ENCODE data around the gene SOX1. TPM values are rescaled to one million over a fixed set of nuclear protein-coding genes. Genes with fewer than 3 reads are reported as not detected.

The SOX1 gene
- total and polyA plus RNA-seq, 2 donors (not counting 3 experiments of a cell fraction or from before 2014, with no cell fraction given), result not detected

- no TSS peak for BruUV-seq (replicated peaks)
- dilution Hi-C loops (cut with MboI; ENCODE audit: extremely low pct_ligation_motif_present, low sequenced_read_pairs) (no loop called here), intact Hi-C loops (cut with micrococcal nuclease) (no loop called here)
- TF ChIP-seq GATA2 (IDR thresholded peaks at IDR 0.05; ENCODE audit: insufficient read depth, insufficient read length, low read depth, low read length), result no peak
- TF ChIP-seq EZH2 (IDR thresholded peaks at IDR 0.05; ENCODE audit: borderline replicate concordance, low read depth, low read length, severe bottlenecking), result no peak
- Histone ChIP-seq H4K20me1 (replicated peaks; ENCODE audit: control insufficient read depth, extremely low read depth, insufficient read depth, low read length) (no peaks in the 10 kb centered on the region), H3K9me1 (replicated peaks; ENCODE audit: control insufficient read depth, extremely low read depth, insufficient read depth, low read length) (no peaks in the 10 kb centered on the region), H3K79me2 (ENCODE audit: control insufficient read depth, insufficient read depth, low read length) (no peaks in the 10 kb centered on the region), H3K4me1 (ENCODE audit: control insufficient read depth, extremely low read depth, insufficient read depth, low read length) (no peaks in the 10 kb centered on the region), H3K9me3 (replicated peaks; ENCODE audit: control insufficient read depth, insufficient read depth, low read length) (no peaks in the 10 kb centered on the region), H3K9ac (replicated peaks; ENCODE audit: extremely low read depth, insufficient read depth, low read length) (no peak overlapping the region), H3K4me3 (replicated peaks in 1 of 3; ENCODE audit: insufficient read depth in 1 of 3, low read depth in 1 of 3, low read length in 3 of 3) (no peak overlapping the region), H3K4me2 (ENCODE audit: insufficient read depth, low read length) (no peak overlapping the region), H3K36me3 (ENCODE audit: control insufficient read depth in 2 of 2, extremely low read depth in 1 of 2, insufficient read depth in 2 of 2, low read length in 2 of 2) (no peaks in the 10 kb centered on the region), H3K27ac (ENCODE audit: insufficient read depth, low read depth, low read length) (no peak overlapping the region), H3K27me3 (ENCODE audit: control insufficient read depth in 2 of 2, insufficient read depth in 2 of 2, low read length in 2 of 2) (no peaks in the 10 kb centered on the region), H2AFZ (ENCODE audit: low read depth, low read length) (no peak overlapping the region)
- ChIA-PET POLR2A (no interaction called here), CTCF (no interaction called here)
- FAIRE-seq (no peak), DNase-seq (ENCODE audit: low read depth, low spot score) (no peak)
Observed at GRCh38 chr13:112096959-112097358, 30.0 kb downstream of the SOX1 start.

GRCh38 chr13:112097770-112098169 is 30.8 kb downstream of the SOX1 start:
- no peak for DNase-seq (ENCODE audit: low read depth, low spot score)
- ChIA-PET CTCF (no interaction called here), POLR2A (no interaction called here)
- no peaks in the 10 kb centered on the region for H3K9me3 ChIP-seq (replicated peaks; ENCODE audit: control insufficient read depth, insufficient read depth, low read length)
- no peak for FAIRE-seq
- intact Hi-C loops (cut with micrococcal nuclease), result no loop called here
- no peak overlapping the region for H3K4me3 ChIP-seq (replicated peaks in 1 of 3; ENCODE audit: insufficient read depth in 1 of 3, low read depth in 1 of 3, low read length in 3 of 3)
- H4K20me1 ChIP-seq (replicated peaks; ENCODE audit: control insufficient read depth, extremely low read depth, insufficient read depth, low read length), result no peaks in the 10 kb centered on the region
- no peak overlapping the region for H2AFZ ChIP-seq (ENCODE audit: low read depth, low read length)
- TF ChIP-seq MYC (IDR thresholded peaks at IDR 0.05; ENCODE audit: low read depth, low read length) (no peak), GATA2 (IDR thresholded peaks at IDR 0.05; ENCODE audit: insufficient read depth, insufficient read length, low read depth, low read length) (no peak), JUN (IDR thresholded peaks at IDR 0.05; ENCODE audit: borderline replicate concordance, insufficient read depth, insufficient read length, low read depth) (no peak), CTCF (IDR thresholded peaks at IDR 0.05; ENCODE audit: extremely low read depth in 1 of 2, insufficient read depth in 1 of 2, low read depth in 1 of 2, low read length in 2 of 2) (no peak)
- no peak overlapping the region for H3K4me2 ChIP-seq (ENCODE audit: insufficient read depth, low read length)
- H3K79me2 ChIP-seq (ENCODE audit: control insufficient read depth, insufficient read depth, low read length), result no peaks in the 10 kb centered on the region
- H3K9me1 ChIP-seq (replicated peaks; ENCODE audit: control insufficient read depth, extremely low read depth, insufficient read depth, low read length), result no peaks in the 10 kb centered on the region
- H3K36me3 ChIP-seq (ENCODE audit: control insufficient read depth in 2 of 2, extremely low read depth in 1 of 2, insufficient read depth in 2 of 2, low read length in 2 of 2), result no peaks in the 10 kb centered on the region
- H3K9ac ChIP-seq (replicated peaks; ENCODE audit: extremely low read depth, insufficient read depth, low read length), result no peak overlapping the region
- no peak overlapping the region for H3K27ac ChIP-seq (ENCODE audit: insufficient read depth, low read depth, low read length)
- H3K4me1 ChIP-seq (ENCODE audit: control insufficient read depth, extremely low read depth, insufficient read depth, low read length), result no peaks in the 10 kb centered on the region
- dilution Hi-C loops (cut with MboI; ENCODE audit: extremely low pct_ligation_motif_present, low sequenced_read_pairs), result no loop called here
- no TSS peak for BruUV-seq (replicated peaks)
- H3K27me3 ChIP-seq (ENCODE audit: control insufficient read depth in 2 of 2, insufficient read depth in 2 of 2, low read length in 2 of 2), result no peaks in the 10 kb centered on the region
